ENCODE measurements around the gene IGLON5. TPM values are rescaled to one million over a fixed set of nuclear protein-coding genes. Genes with fewer than 3 reads are reported as not detected.

IGLON5 gene
- polyA plus RNA-seq, 1 experiment, result not detected

- POLR2A ChIA-PET, result no interaction called here
- no peak for DNase-seq (ENCODE audit: low read depth, low spot score)
- Histone ChIP-seq H3K27me3 (ENCODE audit: control insufficient read depth, insufficient read depth, low read length) (peaks cover 6% of the 10 kb centered on the region), H3K9me3 (ENCODE audit: control insufficient read depth, insufficient read depth, low read length) (no peaks in the 10 kb centered on the region), H3K27ac (ENCODE audit: low read depth, low read length) (no peak within 1 kb of the TSS), H3K4me3 (ENCODE audit: low read depth, low read length) (no peak within 1 kb of the TSS)
- no peak for TF ChIP-seq CTCF (IDR thresholded peaks at IDR 0.05; ENCODE audit: low read depth, low read length)
- CTCF ChIA-PET, result no interaction called here
These were observed 61.4 kb downstream of the IGLON5 start, which contains the start of gene NKG7 for GRCh38 chr19:51372649-51373504. Gene NKG7, minus strand, starts transcription at chr19:51372654. Its CDS starts 119 bp downstream, at chr19:51372535.

GRCh38 chr19:51375504-51376221 is 64.2 kb downstream of the IGLON5 start:
- CTCF ChIA-PET, result no interaction called here
- TF ChIP-seq CTCF (IDR thresholded peaks at IDR 0.05; ENCODE audit: low read depth, low read length), result no peak

GRCh38 chr19:51377422-51377821 is 66.0 kb downstream of the IGLON5 start:
- POLR2A ChIA-PET, result no interaction called here
- Histone ChIP-seq H3K27ac (ENCODE audit: low read depth, low read length) (no peak overlapping the region), H3K9me3 (ENCODE audit: control insufficient read depth, insufficient read depth, low read length) (no peaks in the 10 kb centered on the region; the same call in 1 of the 2 replicates), H3K27me3 (ENCODE audit: control insufficient read depth, insufficient read depth, low read length) (peaks cover 3% of the 10 kb centered on the region), H3K4me3 (ENCODE audit: low read depth, low read length) (no peak overlapping the region)
- no peak for DNase-seq (ENCODE audit: low read depth, low spot score)
- CTCF ChIA-PET, result no interaction called here
- TF ChIP-seq CTCF (IDR thresholded peaks at IDR 0.05; ENCODE audit: low read depth, low read length), result no peak

More at GRCh38 chr19:51375504-51376221, 64.2 kb downstream of the IGLON5 start:
- H3K27ac ChIP-seq (ENCODE audit: low read depth, low read length), result no peak overlapping the region
- H3K9me3 ChIP-seq (ENCODE audit: control insufficient read depth, insufficient read depth, low read length), result no peaks in the 10 kb centered on the region
- POLR2A ChIA-PET, result no interaction called here
- DNase-seq (ENCODE audit: low read depth, low spot score), result no peak
- H3K27me3 ChIP-seq (ENCODE audit: control insufficient read depth, insufficient read depth, low read length), result peaks cover 6% of the 10 kb centered on the region
- no peak overlapping the region for H3K4me3 ChIP-seq (ENCODE audit: low read depth, low read length)

- no peak for DNase-seq (ENCODE audit: low read depth, low spot score)
- ChIA-PET CTCF (no interaction called here), POLR2A (no interaction called here)
- Histone ChIP-seq H3K9me3 (ENCODE audit: control insufficient read depth, insufficient read depth, low read length) (no peaks in the 10 kb centered on the region; the same call in 1 of the 2 replicates), H3K27me3 (ENCODE audit: control insufficient read depth, insufficient read depth, low read length) (no peaks in the 10 kb centered on the region), H3K27ac (ENCODE audit: low read depth, low read length) (no peak overlapping the region), H3K4me3 (ENCODE audit: low read depth, low read length) (no peak overlapping the region)
- TF ChIP-seq CTCF (IDR thresholded peaks at IDR 0.05; ENCODE audit: low read depth, low read length), result no peak
These were observed 68.9 kb downstream of the IGLON5 start for GRCh38 chr19:51380379-51380778.

Other genes with a start within 250 kb of the IGLON5 start
- not detected in 2 replicates for gene KLK13, start 246.6 kb upstream of the IGLON5 start, polyA plus RNA-seq (2011; rRNA removed)
- not detected in 2 replicates for gene KLK14, start 228.8 kb upstream of the IGLON5 start, polyA plus RNA-seq (2011; rRNA removed)
- 1.7 and 2.1 TPM in 2 replicates for gene CTU1, start 203.2 kb upstream of the IGLON5 start, polyA plus RNA-seq (2011; rRNA removed)
- 0.05 TPM in 1 of 2 replicates, not detected in the other for gene SIGLEC9, start 186.7 kb upstream of the IGLON5 start, polyA plus RNA-seq (2011; rRNA removed)
- gene SIGLEC7, start 169.3 kb upstream of the IGLON5 start, polyA plus RNA-seq (2011; rRNA removed), result not detected in 2 replicates
- gene CD33, start 86.6 kb upstream of the IGLON5 start, polyA plus RNA-seq (2011; rRNA removed), result not detected in 2 replicates
- not detected in 2 replicates for gene SIGLECL1, start 60.6 kb upstream of the IGLON5 start, polyA plus RNA-seq (2011; rRNA removed)
- 0.96 and 1.0 TPM in 2 replicates for gene VSIG10L, start 30.5 kb downstream of the IGLON5 start, polyA plus RNA-seq (2011; rRNA removed)
- gene ETFB, start 54.7 kb downstream of the IGLON5 start, polyA plus RNA-seq (2011; rRNA removed), result 80.8 and 86.6 TPM in 2 replicates
- gene CLDND2, start 57.4 kb downstream of the IGLON5 start, polyA plus RNA-seq (2011; rRNA removed), result not detected in 2 replicates
- not detected in 2 replicates for gene NKG7, start 61.0 kb downstream of the IGLON5 start, polyA plus RNA-seq (2011; rRNA removed)
- gene LIM2, start 76.3 kb downstream of the IGLON5 start, polyA plus RNA-seq (2011; rRNA removed), result not detected in 2 replicates
- gene C19orf84, start 78.9 kb downstream of the IGLON5 start, polyA plus RNA-seq (2011; rRNA removed), result not detected in 2 replicates
- gene SIGLEC10, start 106.0 kb downstream of the IGLON5 start, polyA plus RNA-seq (2011; rRNA removed), result not detected in 2 replicates
- not detected in 2 replicates for gene SIGLEC8, start 146.8 kb downstream of the IGLON5 start, polyA plus RNA-seq (2011; rRNA removed)
- not detected in 2 replicates for gene CEACAM18, start 166.9 kb downstream of the IGLON5 start, polyA plus RNA-seq (2011; rRNA removed)
- gene SIGLEC12, start 190.2 kb downstream of the IGLON5 start, polyA plus RNA-seq (2011; rRNA removed), result not detected in 2 replicates
- not detected in 2 replicates for gene SIGLEC6, start 220.0 kb downstream of the IGLON5 start, polyA plus RNA-seq (2011; rRNA removed)